ENCODE data around the gene PTRH1. TPM values are rescaled to one million over a fixed set of nuclear protein-coding genes. Genes with fewer than 3 reads are reported as not detected.

PTRH1 gene
- total RNA-seq, 1 experiment from 2014 or later = 16.9 TPM

GRCh38 chr9:127730799-127731410, 15.4 kb upstream of the PTRH1 start:
- H3K36me3 Mint-ChIP-seq = no peaks in the 10 kb centered on the region
- DNase-seq (ENCODE audit: low spot score) (no peak), ATAC-seq (no peak)
- peaks cover 11% of the 10 kb centered on the region for H3K4me1 Mint-ChIP-seq
- ChIA-PET CTCF (interaction anchor here (0.9 to 2.9 kb wide), 6 partner anchors 8 to 242 kb away, joined by 3 to 10 read pairs (median 4); no protein-coding TSS in a partner anchor), POLR2A (no interaction called here)
- no peaks in the 10 kb centered on the region for H3K27me3 Mint-ChIP-seq (ENCODE audit: low read depth)
- no peak overlapping the region for H3K4me3 Mint-ChIP-seq
- TF ChIP-seq ZNF416 (CRISPR knock-in tag; IDR thresholded peaks at IDR 0.05) (no peak), MYBL2 (CRISPR knock-in tag; IDR thresholded peaks at IDR 0.05) (no peak), ZBTB21 (CRISPR knock-in tag; IDR thresholded peaks at IDR 0.05; ENCODE audit: borderline replicate concordance) (no peak)
- no peaks in the 10 kb centered on the region for H3K9me3 Mint-ChIP-seq
- no peak overlapping the region for H3K27ac Mint-ChIP-seq

- TF ChIP-seq KAT7 (CRISPR knock-in tag; IDR thresholded peaks at IDR 0.05; ENCODE audit: borderline replicate concordance) (no peak), PREB (CRISPR knock-in tag; IDR thresholded peaks at IDR 0.05; ENCODE audit: borderline replicate concordance) (no peak), ZNF121 (CRISPR knock-in tag; IDR thresholded peaks at IDR 0.05) (no peak), ERG (CRISPR knock-in tag; IDR thresholded peaks at IDR 0.05) (no peak), MYBL2 (CRISPR knock-in tag; IDR thresholded peaks at IDR 0.05) (no peak), RORB (CRISPR knock-in tag; IDR thresholded peaks at IDR 0.05) (no peak), TP53 (CRISPR knock-in tag; IDR thresholded peaks at IDR 0.05) (no peak), TCF7 (CRISPR knock-in tag; IDR thresholded peaks at IDR 0.05; ENCODE audit: low read depth) (no peak), CTCF (IDR thresholded peaks at IDR 0.05) (no peak)
- Mint-ChIP-seq H3K4me3 (no peak overlapping the region), H3K27me3 (ENCODE audit: low read depth) (no peaks in the 10 kb centered on the region), H3K36me3 (no peaks in the 10 kb centered on the region), H3K27ac (no peak overlapping the region), H3K4me1 (peaks cover 8% of the 10 kb centered on the region), H3K9me3 (no peaks in the 10 kb centered on the region)
- CTCF ChIA-PET = interaction anchor here (0.9 to 1.7 kb wide), 3 partner anchors 139 to 227 kb away, joined by 3 to 8 read pairs (median 3); no protein-coding TSS in a partner anchor
- POLR2A ChIA-PET = no interaction called here
- no peak for DNase-seq (ENCODE audit: low spot score)
- ATAC-seq = no peak
These were observed 14.8 kb upstream of the PTRH1 start for GRCh38 chr9:127730262-127730661.

GRCh38 chr9:127729522-127730256, 14.2 kb upstream of the PTRH1 start:
- Mint-ChIP-seq H3K27me3 (ENCODE audit: low read depth) (no peaks in the 10 kb centered on the region), H3K4me1 (peaks cover 8% of the 10 kb centered on the region), H3K27ac (0 out of 2 replicates have a peak overlapping the region, but pooled peaks have one; percentile 63), H3K4me3 (no peak overlapping the region), H3K9me3 (no peaks in the 10 kb centered on the region), H3K36me3 (no peaks in the 10 kb centered on the region)
- ChIA-PET POLR2A (interaction anchor here (0.7 kb wide), 1 partner anchor 65 kb away, joined by 3 read pairs; no protein-coding TSS in a partner anchor), CTCF (interaction anchor here (0.6 to 1.7 kb wide), 4 partner anchors 18 to 226 kb away, joined by 3 to 8 read pairs (median 4); no protein-coding TSS in a partner anchor)
- DNase-seq (ENCODE audit: low spot score) (no peak), ATAC-seq (no peak)
- no peak for TF ChIP-seq IRF1 (CRISPR knock-in tag; IDR thresholded peaks at IDR 0.05)
- no peak for TF ChIP-seq GRHL2 (CRISPR knock-in tag; IDR thresholded peaks at IDR 0.05; ENCODE audit: insufficient replicate concordance, severe bottlenecking)
- TF ChIP-seq ELF4 (CRISPR knock-in tag; IDR thresholded peaks at IDR 0.05; ENCODE audit: low read depth) = no peak

Measured in WTC11 (cell line).